Panc1 (cell line): ENCODE results near the gene PCDH15. TPM values are rescaled to one million over a fixed set of nuclear protein-coding genes. Genes with fewer than 3 reads are reported as not detected.

ENCODE experiments used
- ATAC-seq: fragments of 200-7000 bp; cut with Tn5 transposase; 2 replicates; pipeline ENCODE4 v1.9.1; 2020; ENCODE audit warnings: mild to moderate bottlenecking, moderate library complexity
- BruUV-seq: library from RNA; stranded (reverse); fragments of 400-500 nt; replicated peaks from 2 replicates; lab custom pipeline; 2021; lab: Mats Ljungman, UMichigan
- CTCF ChIA-PET: fragments of 300-600 bp; sonication (Branson Sonifier 250); formaldehyde crosslinking; loops from one replicate; lab custom pipeline; 2022; ENCODE audit warnings: antibody characterized with exemption; lab: Charles Lee
- POLR2A ChIA-PET: fragments of 300-600 bp; sonication (Branson Sonifier 250); formaldehyde crosslinking; loops from one replicate; lab custom pipeline; 2022; ENCODE audit warnings: antibody characterized with exemption; lab: Charles Lee
- DNase-seq: peaks from one replicate; pipeline ENCODE4 v3.0.0-alpha.2; 2010; ENCODE audit warnings: low read depth, low spot score
- H3K27ac ChIP-seq: 2 replicates; pipeline ENCODE4 v1.5.1; 2011; ENCODE audit warnings: mild to moderate bottlenecking, low read length, inconsistent platforms
- H3K27me3 ChIP-seq: fragments of 200-500 bp; sonication (Bioruptor generic); 2 replicates; pipeline ENCODE4 v1.6.0; 2014; ENCODE audit warnings: low read length, inconsistent platforms; ENCODE audit not compliant: control insufficient read depth, insufficient read depth
- H3K36me3 ChIP-seq: fragments of 200-500 bp; sonication (Bioruptor generic); 2 replicates; pipeline ENCODE4 v1.5.1; 2014; ENCODE audit warnings: inconsistent platforms, mild to moderate bottlenecking, low read length, moderate library complexity; ENCODE audit not compliant: control insufficient read depth, insufficient read depth
- H3K4me1 ChIP-seq: 2 replicates; pipeline ENCODE4 v1.5.1; 2011; ENCODE audit warnings: inconsistent platforms, mild to moderate bottlenecking, low read length, moderate library complexity; ENCODE audit not compliant: control insufficient read depth, insufficient read depth
- H3K4me3 ChIP-seq, 2 experiments: 2 replicates each; pipeline ENCODE4 v1.5.1; 2011 to 2012; ENCODE audit warnings: low read depth in 2 of 2, low read length in 2 of 2, mild to moderate bottlenecking in 2 of 2, inconsistent platforms in 1 of 2, moderate library complexity in 1 of 2
- H3K9me3 ChIP-seq: fragments of 200-500 bp; sonication (Bioruptor generic); 2 replicates; pipeline ENCODE4 v1.5.1; 2014; ENCODE audit warnings: low read depth, mild to moderate bottlenecking, inconsistent platforms, low read length, moderate library complexity; ENCODE audit not compliant: control insufficient read depth, insufficient read depth
- POLR2AphosphoS5 ChIP-seq: IDR thresholded peaks from 2 replicates; pipeline ENCODE4 v1.6.1; 2012; ENCODE audit warnings: mild to moderate bottlenecking, low read depth, low read length, moderate library complexity
- SIN3A ChIP-seq: IDR thresholded peaks from 2 replicates; pipeline ENCODE4 v1.6.1; 2012; ENCODE audit warnings: low read depth, mild to moderate bottlenecking, low read length, moderate library complexity, borderline replicate concordance; ENCODE audit not compliant: insufficient read depth
- TCF7L2 ChIP-seq: IDR thresholded peaks from 2 replicates; pipeline ENCODE4 v1.6.1; 2011; ENCODE audit warnings: mild to moderate bottlenecking, low read depth, low read length, inconsistent platforms
- in situ Hi-C: cut with HindIII; loops from 2 replicates; pipeline ENCODE4 v1.10.0; 2016; ENCODE audit warnings: low sequenced_read_pairs, low pct_unique_long_range_greater_than_20kb
- intact Hi-C: fragments of 100-400 bp; cut with micrococcal nuclease; formaldehyde crosslinking; loops from one replicate; pipeline ENCODE4 v1.10.0; 2022; ENCODE audit not compliant: unreplicated experiment
- total RNA-seq: library from RNA; stranded (reverse); gene quantifications from one replicate; pipeline ENCODE4 v1.2.1, GENCODE V29; 2021; ENCODE audit not compliant: unreplicated experiment
- TF ChIP-seq, protein P1 (sequence below): fragments of 450-650 bp; IDR thresholded peaks from 2 replicates; pipeline ENCODE4 v1.5.1; 2017; ENCODE audit warnings: mild to moderate bottlenecking
- TF ChIP-seq, protein P2 (sequence below), 2 experiments: IDR thresholded peaks; 2 replicates each; pipeline ENCODE4 v1.6.1; 2011 to 2012; ENCODE audit warnings: low read depth in 2 of 2, control low read depth in 1 of 2, low read length in 1 of 2, mild to moderate bottlenecking in 1 of 2, moderate library complexity in 1 of 2; ENCODE audit not compliant: insufficient read depth in 1 of 2

Gene PCDH15
- total RNA-seq, 1 experiment from 2014 or later, result 0.18 TPM

DNA sequence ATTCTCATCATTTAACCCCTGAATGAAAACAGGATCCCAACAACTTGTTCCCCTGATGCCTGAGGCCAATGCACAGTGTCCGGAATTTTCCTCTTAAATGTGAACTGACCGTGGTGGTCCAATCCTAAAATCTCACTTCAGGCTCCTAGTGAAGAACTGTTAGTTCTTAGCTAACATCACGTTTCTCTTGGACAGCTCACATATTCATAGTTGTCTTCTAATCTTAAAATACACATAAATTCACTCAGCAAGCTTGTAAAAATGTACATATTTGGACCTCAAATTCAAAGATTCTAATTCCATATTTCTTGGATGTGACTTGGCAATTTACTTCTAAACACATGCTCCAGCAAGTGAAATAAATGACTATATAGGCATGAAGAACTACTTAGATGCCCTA, 297.2 kb downstream of the PCDH15 start:
- TF ChIP-seq, protein P1, sequence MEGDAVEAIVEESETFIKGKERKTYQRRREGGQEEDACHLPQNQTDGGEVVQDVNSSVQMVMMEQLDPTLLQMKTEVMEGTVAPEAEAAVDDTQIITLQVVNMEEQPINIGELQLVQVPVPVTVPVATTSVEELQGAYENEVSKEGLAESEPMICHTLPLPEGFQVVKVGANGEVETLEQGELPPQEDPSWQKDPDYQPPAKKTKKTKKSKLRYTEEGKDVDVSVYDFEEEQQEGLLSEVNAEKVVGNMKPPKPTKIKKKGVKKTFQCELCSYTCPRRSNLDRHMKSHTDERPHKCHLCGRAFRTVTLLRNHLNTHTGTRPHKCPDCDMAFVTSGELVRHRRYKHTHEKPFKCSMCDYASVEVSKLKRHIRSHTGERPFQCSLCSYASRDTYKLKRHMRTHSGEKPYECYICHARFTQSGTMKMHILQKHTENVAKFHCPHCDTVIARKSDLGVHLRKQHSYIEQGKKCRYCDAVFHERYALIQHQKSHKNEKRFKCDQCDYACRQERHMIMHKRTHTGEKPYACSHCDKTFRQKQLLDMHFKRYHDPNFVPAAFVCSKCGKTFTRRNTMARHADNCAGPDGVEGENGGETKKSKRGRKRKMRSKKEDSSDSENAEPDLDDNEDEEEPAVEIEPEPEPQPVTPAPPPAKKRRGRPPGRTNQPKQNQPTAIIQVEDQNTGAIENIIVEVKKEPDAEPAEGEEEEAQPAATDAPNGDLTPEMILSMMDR, result no peak
- TF ChIP-seq TCF7L2, result no peak
- TF ChIP-seq, protein P2, sequence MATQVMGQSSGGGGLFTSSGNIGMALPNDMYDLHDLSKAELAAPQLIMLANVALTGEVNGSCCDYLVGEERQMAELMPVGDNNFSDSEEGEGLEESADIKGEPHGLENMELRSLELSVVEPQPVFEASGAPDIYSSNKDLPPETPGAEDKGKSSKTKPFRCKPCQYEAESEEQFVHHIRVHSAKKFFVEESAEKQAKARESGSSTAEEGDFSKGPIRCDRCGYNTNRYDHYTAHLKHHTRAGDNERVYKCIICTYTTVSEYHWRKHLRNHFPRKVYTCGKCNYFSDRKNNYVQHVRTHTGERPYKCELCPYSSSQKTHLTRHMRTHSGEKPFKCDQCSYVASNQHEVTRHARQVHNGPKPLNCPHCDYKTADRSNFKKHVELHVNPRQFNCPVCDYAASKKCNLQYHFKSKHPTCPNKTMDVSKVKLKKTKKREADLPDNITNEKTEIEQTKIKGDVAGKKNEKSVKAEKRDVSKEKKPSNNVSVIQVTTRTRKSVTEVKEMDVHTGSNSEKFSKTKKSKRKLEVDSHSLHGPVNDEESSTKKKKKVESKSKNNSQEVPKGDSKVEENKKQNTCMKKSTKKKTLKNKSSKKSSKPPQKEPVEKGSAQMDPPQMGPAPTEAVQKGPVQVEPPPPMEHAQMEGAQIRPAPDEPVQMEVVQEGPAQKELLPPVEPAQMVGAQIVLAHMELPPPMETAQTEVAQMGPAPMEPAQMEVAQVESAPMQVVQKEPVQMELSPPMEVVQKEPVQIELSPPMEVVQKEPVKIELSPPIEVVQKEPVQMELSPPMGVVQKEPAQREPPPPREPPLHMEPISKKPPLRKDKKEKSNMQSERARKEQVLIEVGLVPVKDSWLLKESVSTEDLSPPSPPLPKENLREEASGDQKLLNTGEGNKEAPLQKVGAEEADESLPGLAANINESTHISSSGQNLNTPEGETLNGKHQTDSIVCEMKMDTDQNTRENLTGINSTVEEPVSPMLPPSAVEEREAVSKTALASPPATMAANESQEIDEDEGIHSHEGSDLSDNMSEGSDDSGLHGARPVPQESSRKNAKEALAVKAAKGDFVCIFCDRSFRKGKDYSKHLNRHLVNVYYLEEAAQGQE (IDR thresholded peaks at IDR 0.05; ENCODE audit: insufficient read depth in 1 of 2, low read depth in 2 of 2, low read length in 1 of 2), result no peak
- TF ChIP-seq SIN3A, result no peak
- TF ChIP-seq POLR2AphosphoS5, result no peak
- Histone ChIP-seq H3K36me3 (no peaks in the 10 kb centered on the region), H3K27ac (no peak overlapping the region), H3K4me1 (no peaks in the 10 kb centered on the region), H3K4me3 (no peak overlapping the region), H3K9me3 (no peaks in the 10 kb centered on the region), H3K27me3 (no peaks in the 10 kb centered on the region)
- in situ Hi-C loops, result no loop called here
- POLR2A ChIA-PET, result no interaction called here
- no peak for DNase-seq
- no peak for ATAC-seq
- BruUV-seq, result no TSS peak
- CTCF ChIA-PET, result no interaction called here
- intact Hi-C loops, result no loop called here

DNA sequence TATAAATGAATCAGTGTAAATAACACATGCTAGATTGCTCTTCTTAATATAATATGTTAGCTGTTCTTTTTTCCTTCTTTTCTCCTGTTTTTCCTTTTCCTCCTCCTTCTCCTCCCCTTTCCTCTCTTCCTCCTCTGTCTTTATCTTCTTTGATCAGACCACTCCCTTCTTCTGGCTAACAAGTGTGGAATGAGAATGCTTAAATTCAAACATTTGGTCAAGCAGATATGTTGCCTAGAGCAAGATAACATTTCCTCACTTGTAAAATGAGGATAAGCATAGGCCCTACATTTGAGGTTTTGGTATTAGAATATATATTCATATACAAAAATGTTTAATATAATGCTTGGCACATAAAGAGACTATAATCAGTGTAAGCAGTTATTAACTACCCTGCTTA, 299.1 kb downstream of the PCDH15 start:
- H3K4me1 ChIP-seq, result no peaks in the 10 kb centered on the region
- no peaks in the 10 kb centered on the region for H3K27me3 ChIP-seq
- no peaks in the 10 kb centered on the region for H3K9me3 ChIP-seq
- BruUV-seq, result no TSS peak
- in situ Hi-C loops (no loop called here), intact Hi-C loops (no loop called here)
- POLR2A ChIA-PET, result no interaction called here
- H3K36me3 ChIP-seq, result no peaks in the 10 kb centered on the region
- TF ChIP-seq, protein P1, result no peak
- no peak for TF ChIP-seq POLR2AphosphoS5
- TF ChIP-seq, protein P2 (IDR thresholded peaks at IDR 0.05; ENCODE audit: insufficient read depth in 1 of 2, low read depth in 2 of 2, low read length in 1 of 2), result no peak
- no peak overlapping the region for H3K4me3 ChIP-seq
- no peak overlapping the region for H3K27ac ChIP-seq
- CTCF ChIA-PET, result no interaction called here
- DNase-seq (no peak), ATAC-seq (no peak)
